Ishikawa (cell line): ENCODE measurements around the gene ZMIZ1.

ENCODE experiments used
- CEBPB ChIP-seq: IDR thresholded peaks from 2 replicates; pipeline ENCODE4 v1.6.1; 2012
- EGR1 ChIP-seq: IDR thresholded peaks from 2 replicates; pipeline ENCODE4 v1.6.1; 2012
- EP300 ChIP-seq: IDR thresholded peaks from 2 replicates; pipeline ENCODE4 v1.6.1; 2012; ENCODE audit warnings: borderline replicate concordance
- MAX ChIP-seq: IDR thresholded peaks from 2 replicates; pipeline ENCODE4 v1.6.1; 2012

GRCh38 chr10:79242620-79243152, 173.9 kb downstream of the ZMIZ1 start:
- peak; percentile 62; the same call in 1 of the 2 replicates for TF ChIP-seq EP300
- peak; percentile 93 for TF ChIP-seq EGR1
- peak; percentile 95 for TF ChIP-seq MAX
- TF ChIP-seq CEBPB, result peak; percentile 38; the same call in 1 of the 2 replicates
